GM12878 (cell line): ENCODE data around the gene EWSR1. TPM values are rescaled to one million over a fixed set of nuclear protein-coding genes. Genes with fewer than 3 reads are reported as not detected.

Experiments
- ATAC-seq: fragments of 200-7000 bp; cut with Tn5 transposase; 3 replicates; pipeline ENCODE4 v1.9.1; 2020; ENCODE audit warnings: mild to moderate bottlenecking, moderate library complexity
- BruUV-seq: library from RNA; stranded (reverse); fragments of 400-500 nt; replicated peaks from 2 replicates; lab custom pipeline; 2021; lab: Mats Ljungman, UMichigan
- CTCF ChIA-PET: fragments of 300-600 bp; sonication (Branson Sonifier 250); formaldehyde crosslinking; extraction: SDS; loops from one replicate; lab custom pipeline; 2021; ENCODE audit warnings: inconsistent platforms; lab: Yijun Ruan, JAX
- POLR2A ChIA-PET: fragments of 350-600 bp; formaldehyde crosslinking; extraction: SDS; loops from one replicate; lab custom pipeline; 2021; ENCODE audit warnings: inconsistent platforms; lab: Charles Lee
- RAD21 ChIA-PET: fragments of 300-600 bp; sonication (Branson Sonifier 250); formaldehyde crosslinking; loops from one replicate; lab custom pipeline; 2023; ENCODE audit warnings: antibody characterized with exemption; ENCODE audit not compliant: unreplicated experiment; lab: Charles Lee
- SMC1A ChIA-PET: fragments of 300-600 bp; sonication (Branson Sonifier 250); formaldehyde crosslinking; loops from one replicate; lab custom pipeline; 2023; ENCODE audit not compliant: unreplicated experiment, uncharacterized antibody; lab: Charles Lee
- DNase-seq: peaks from one replicate; pipeline ENCODE4 v3.0.0-alpha.2; 2011; ENCODE audit warnings: low read depth, low spot score
- FAIRE-seq: peaks from 3 replicates; lab custom pipeline; 2011; peaks lifted over from hg19 to GRCh38; lab: Jason Lieb, UNC
- H2AFZ ChIP-seq: 2 replicates; pipeline ENCODE4 v1.6.0; 2011; ENCODE audit warnings: low read depth, low read length, control low read depth; ENCODE audit not compliant: control insufficient read depth
- H3K27ac ChIP-seq: 2 replicates; pipeline ENCODE4 v1.5.1; 2011; ENCODE audit warnings: control low read depth; ENCODE audit not compliant: control insufficient read depth, insufficient read depth
- H3K27me3 ChIP-seq, 2 experiments: replicated peaks in 1 of 2; 2 replicates each; pipeline versions ENCODE4 v1.6.0 to v1.6.1; 2011; ENCODE audit warnings: low read length in 1 of 2; ENCODE audit not compliant: control insufficient read depth in 2 of 2, insufficient read depth in 2 of 2
- H3K36me3 ChIP-seq, 2 experiments: 2 replicates each; pipeline ENCODE4 v1.5.1; 2011; ENCODE audit warnings: low read length in 1 of 2; ENCODE audit not compliant: control insufficient read depth in 2 of 2, insufficient read depth in 2 of 2
- H3K4me1 ChIP-seq: 2 replicates; pipeline ENCODE4 v1.6.1; 2011; ENCODE audit warnings: mild to moderate bottlenecking, low read length, moderate library complexity, mixed read lengths; ENCODE audit not compliant: control insufficient read depth, insufficient read depth
- H3K4me2 ChIP-seq: 2 replicates; pipeline ENCODE4 v1.6.0; 2011; ENCODE audit warnings: control low read depth; ENCODE audit not compliant: control insufficient read depth, insufficient read depth
- H3K4me3 ChIP-seq: fragments of 200-600 bp; sonication (generic); 2 replicates; pipeline ENCODE4 v1.5.1; 2016
- H3K79me2 ChIP-seq: 2 replicates; pipeline ENCODE4 v1.6.0; 2011; ENCODE audit warnings: low read length; ENCODE audit not compliant: control insufficient read depth, insufficient read depth
- H3K9ac ChIP-seq: 2 replicates; pipeline ENCODE4 v1.8.0; 2011; ENCODE audit warnings: low read length, control low read depth, mixed read lengths; ENCODE audit not compliant: control insufficient read depth, insufficient read depth
- H3K9me3 ChIP-seq: replicated peaks from 3 replicates; pipeline ENCODE4 v1.5.1; 2011; ENCODE audit warnings: mild to moderate bottlenecking, low read length; ENCODE audit not compliant: control insufficient read depth, insufficient read depth
- H4K20me1 ChIP-seq: 2 replicates; pipeline ENCODE4 v1.6.0; 2011; ENCODE audit not compliant: control insufficient read depth, insufficient read depth
- BACH1 ChIP-seq: fragments of 450-650 bp; IDR thresholded peaks from 2 replicates; pipeline ENCODE4 v1.6.1; 2017; ENCODE audit warnings: mild to moderate bottlenecking, borderline replicate concordance
- CREB1 ChIP-seq: IDR thresholded peaks from 2 replicates; pipeline ENCODE4 v1.6.1; 2012; ENCODE audit warnings: low read depth, mild to moderate bottlenecking, inconsistent platforms
- EGR1 ChIP-seq, 2 experiments: IDR thresholded peaks; 1 replicate in 1 of 2; 2 replicates in 1 of 2; pipeline ENCODE4 v1.6.1; 2011 to 2012; ENCODE audit warnings: low read depth in 2 of 2, low read length in 2 of 2, borderline replicate concordance in 1 of 2, mild to moderate bottlenecking in 1 of 2, moderate library complexity in 1 of 2
- FOXM1 ChIP-seq: IDR thresholded peaks from 2 replicates; pipeline ENCODE4 v1.6.1; 2012; ENCODE audit warnings: low read depth, mild to moderate bottlenecking, inconsistent platforms, low read length, moderate library complexity
- HCFC1 ChIP-seq: fragments of 150-350 bp; IDR thresholded peaks from 2 replicates; pipeline ENCODE4 v1.6.1; 2014; ENCODE audit warnings: low read length
- HDAC6 ChIP-seq: fragments of 200-600 bp; sonication (generic); IDR thresholded peaks from one replicate; pipeline ENCODE4 v1.8.0; 2017; ENCODE audit warnings: antibody characterized with exemption; ENCODE audit not compliant: unreplicated experiment
- KDM1A ChIP-seq: fragments of 200-600 bp; sonication (generic); IDR thresholded peaks from 2 replicates; pipeline ENCODE4 v1.6.1; 2016; ENCODE audit warnings: borderline replicate concordance
- MEF2A ChIP-seq: IDR thresholded peaks from 2 replicates; pipeline ENCODE4 v1.6.1; 2011; ENCODE audit warnings: low read depth, mild to moderate bottlenecking, low read length, moderate library complexity; ENCODE audit not compliant: insufficient read depth
- NFIC ChIP-seq: IDR thresholded peaks from 2 replicates; pipeline ENCODE4 v1.6.1; 2012; ENCODE audit warnings: low read depth, mild to moderate bottlenecking, inconsistent platforms, low read length, moderate library complexity
- NR2F1 ChIP-seq: fragments of 450-650 bp; conservative IDR thresholded peaks from 2 replicates; pipeline ENCODE4 v1.6.1; 2017; ENCODE audit warnings: mild to moderate bottlenecking
- RBBP5 ChIP-seq: fragments of 200-600 bp; sonication (generic); conservative IDR thresholded peaks from 2 replicates; pipeline ENCODE4 v1.6.1; 2016
- RUNX3 ChIP-seq: IDR thresholded peaks from 2 replicates; pipeline ENCODE4 v1.6.1; 2012; ENCODE audit warnings: low read length, inconsistent platforms
- SIX5 ChIP-seq: IDR thresholded peaks from 2 replicates; pipeline ENCODE4 v1.6.1; 2011; ENCODE audit warnings: mild to moderate bottlenecking, low read depth, low read length, moderate library complexity; ENCODE audit not compliant: severe bottlenecking
- YY1 ChIP-seq: IDR thresholded peaks from 2 replicates; pipeline ENCODE4 v1.6.1; 2011; ENCODE audit warnings: low read depth, mild to moderate bottlenecking, low read length
- ZBED1 ChIP-seq: IDR thresholded peaks from 2 replicates; pipeline ENCODE4 v1.6.1; 2016; ENCODE audit warnings: borderline replicate concordance
- WGBS: methylation state at CpG from one replicate; pipeline ENCODE4 v1.1.6; 2016; ENCODE audit warnings: low lambda C conversion rate; ENCODE audit not compliant: insufficient replicate concordance, insufficient coverage; ENCODE audit errors: missing lambda C conversion rate; 5-methylcytosine and 5-hydroxymethylcytosine counted together
- in situ Hi-C: fragments of 300-500 bp; cut with MboI; formaldehyde crosslinking; loops from 9 replicates; pipeline ENCODE4 v1.14.3; 2018; ENCODE audit warnings: mixed read lengths
- intact Hi-C: fragments of 100-400 bp; cut with micrococcal nuclease; formaldehyde crosslinking; loops from one replicate; pipeline ENCODE4 v1.14.2; 2022; ENCODE audit not compliant: unreplicated experiment
- polyA plus RNA-seq, 11 experiments: library from polyadenylated mRNA; depleted of rRNA in 4 of 11; unstranded in 6 of 11; stranded (reverse) in 5 of 11; fragments of >200 nt; fragmentation: Nextera tagmentation in 4 of 11; fragmentation: Illumina TruSeq in 1 of 11; extraction: Ambion mirVana in 4 of 11; extraction: Trizol in 1 of 11; gene quantifications; 1 replicate in 1 of 11; 2 replicates in 10 of 11; pipeline versions ENCODE4 v1.2.1 to v1.2.3, GENCODE V29; 2011 to 2016; ENCODE audit warnings: inconsistent platforms in 2 of 11, missing spikeins in 2 of 11, low read depth in 1 of 11
- total RNA-seq, 4 experiments: library from RNA; depleted of rRNA in 3 of 4; stranded (reverse); fragments of >200 nt in 3 of 4; fragmentation: Illumina TruSeq in 1 of 4; extraction: Trizol in 1 of 4; gene quantifications; 2 replicates each; pipeline versions ENCODE4 v1.2.1 to v1.2.3, GENCODE V29; 2013 to 2021
- TF ChIP-seq, protein P1 (sequence below): fragments of 450-650 bp; formaldehyde crosslinking; IDR thresholded peaks from 2 replicates; pipeline ENCODE4 v1.4.0; 2020; ENCODE audit warnings: mild to moderate bottlenecking, moderate library complexity
- TF ChIP-seq, protein P2 (sequence below): IDR thresholded peaks from 2 replicates; pipeline ENCODE4 v1.6.1; 2012; ENCODE audit warnings: improper control_type of control experiment, low read depth, low read length; ENCODE audit not compliant: insufficient replicate concordance

Gene EWSR1
- total and polyA plus RNA-seq, 10 of the 15 experiments (the other 5 are each of a cell fraction or from before 2014, with no cell fraction given), result 130 to 480 (median 356) TPM

DNA sequence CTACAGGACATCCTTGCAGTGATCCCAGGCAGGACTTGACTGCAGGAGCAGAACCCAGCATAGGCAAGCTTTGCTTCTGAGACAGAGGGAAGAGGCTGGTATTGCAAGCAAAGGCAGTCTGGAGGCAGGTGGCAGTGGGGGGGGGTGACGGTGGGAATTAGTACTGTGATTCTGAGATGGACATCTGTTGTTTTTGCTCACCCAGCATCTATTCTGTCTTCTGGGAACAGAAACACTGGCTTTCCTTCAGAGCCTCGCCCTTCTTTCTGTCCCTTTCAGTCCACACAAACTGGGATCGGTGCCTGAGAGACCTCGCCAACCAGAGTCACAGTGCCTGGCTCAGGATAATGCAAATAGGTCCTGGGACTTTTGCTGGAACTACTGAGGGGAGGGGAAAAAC, 78.6 kb downstream of the EWSR1 start (continued):
- TF ChIP-seq, protein P1, sequence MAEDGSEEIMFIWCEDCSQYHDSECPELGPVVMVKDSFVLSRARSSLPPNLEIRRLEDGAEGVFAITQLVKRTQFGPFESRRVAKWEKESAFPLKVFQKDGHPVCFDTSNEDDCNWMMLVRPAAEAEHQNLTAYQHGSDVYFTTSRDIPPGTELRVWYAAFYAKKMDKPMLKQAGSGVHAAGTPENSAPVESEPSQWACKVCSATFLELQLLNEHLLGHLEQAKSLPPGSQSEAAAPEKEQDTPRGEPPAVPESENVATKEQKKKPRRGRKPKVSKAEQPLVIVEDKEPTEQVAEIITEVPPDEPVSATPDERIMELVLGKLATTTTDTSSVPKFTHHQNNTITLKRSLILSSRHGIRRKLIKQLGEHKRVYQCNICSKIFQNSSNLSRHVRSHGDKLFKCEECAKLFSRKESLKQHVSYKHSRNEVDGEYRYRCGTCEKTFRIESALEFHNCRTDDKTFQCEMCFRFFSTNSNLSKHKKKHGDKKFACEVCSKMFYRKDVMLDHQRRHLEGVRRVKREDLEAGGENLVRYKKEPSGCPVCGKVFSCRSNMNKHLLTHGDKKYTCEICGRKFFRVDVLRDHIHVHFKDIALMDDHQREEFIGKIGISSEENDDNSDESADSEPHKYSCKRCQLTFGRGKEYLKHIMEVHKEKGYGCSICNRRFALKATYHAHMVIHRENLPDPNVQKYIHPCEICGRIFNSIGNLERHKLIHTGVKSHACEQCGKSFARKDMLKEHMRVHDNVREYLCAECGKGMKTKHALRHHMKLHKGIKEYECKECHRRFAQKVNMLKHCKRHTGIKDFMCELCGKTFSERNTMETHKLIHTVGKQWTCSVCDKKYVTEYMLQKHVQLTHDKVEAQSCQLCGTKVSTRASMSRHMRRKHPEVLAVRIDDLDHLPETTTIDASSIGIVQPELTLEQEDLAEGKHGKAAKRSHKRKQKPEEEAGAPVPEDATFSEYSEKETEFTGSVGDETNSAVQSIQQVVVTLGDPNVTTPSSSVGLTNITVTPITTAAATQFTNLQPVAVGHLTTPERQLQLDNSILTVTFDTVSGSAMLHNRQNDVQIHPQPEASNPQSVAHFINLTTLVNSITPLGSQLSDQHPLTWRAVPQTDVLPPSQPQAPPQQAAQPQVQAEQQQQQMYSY, result no peak
- TF ChIP-seq BACH1 (no peak), NFIC (no peak), RUNX3 (no peak), HDAC6 (no peak), KDM1A (no peak), FOXM1 (no peak), NR2F1 (no peak)

DNA sequence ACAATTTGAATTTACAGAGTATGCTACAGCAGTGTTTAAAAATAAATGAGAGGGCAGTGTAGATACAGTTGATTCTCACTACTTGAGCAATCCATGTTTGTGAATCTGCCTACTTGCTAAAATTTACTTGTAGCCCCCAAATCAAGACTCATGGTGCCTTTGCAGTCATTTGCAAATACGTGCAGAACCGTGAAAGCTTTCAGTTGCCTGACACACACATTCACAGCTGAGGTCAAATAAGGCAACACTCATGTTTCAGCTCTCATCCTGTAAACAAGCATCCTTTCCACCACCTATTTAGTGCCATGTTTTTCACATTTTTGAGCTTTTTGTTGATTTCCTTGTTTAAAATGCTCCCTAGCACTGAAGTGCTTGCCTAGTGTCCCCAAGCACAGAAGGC, 80.0 kb downstream of the EWSR1 start:
- ChIA-PET RAD21 (no interaction called here), SMC1A (no interaction called here)
- no peak for FAIRE-seq
- no peak for TF ChIP-seq CREB1
- TF ChIP-seq SIX5, result no peak
- TF ChIP-seq MEF2A, result no peak
- TF ChIP-seq YY1, result no peak
- TF ChIP-seq, protein P2, sequence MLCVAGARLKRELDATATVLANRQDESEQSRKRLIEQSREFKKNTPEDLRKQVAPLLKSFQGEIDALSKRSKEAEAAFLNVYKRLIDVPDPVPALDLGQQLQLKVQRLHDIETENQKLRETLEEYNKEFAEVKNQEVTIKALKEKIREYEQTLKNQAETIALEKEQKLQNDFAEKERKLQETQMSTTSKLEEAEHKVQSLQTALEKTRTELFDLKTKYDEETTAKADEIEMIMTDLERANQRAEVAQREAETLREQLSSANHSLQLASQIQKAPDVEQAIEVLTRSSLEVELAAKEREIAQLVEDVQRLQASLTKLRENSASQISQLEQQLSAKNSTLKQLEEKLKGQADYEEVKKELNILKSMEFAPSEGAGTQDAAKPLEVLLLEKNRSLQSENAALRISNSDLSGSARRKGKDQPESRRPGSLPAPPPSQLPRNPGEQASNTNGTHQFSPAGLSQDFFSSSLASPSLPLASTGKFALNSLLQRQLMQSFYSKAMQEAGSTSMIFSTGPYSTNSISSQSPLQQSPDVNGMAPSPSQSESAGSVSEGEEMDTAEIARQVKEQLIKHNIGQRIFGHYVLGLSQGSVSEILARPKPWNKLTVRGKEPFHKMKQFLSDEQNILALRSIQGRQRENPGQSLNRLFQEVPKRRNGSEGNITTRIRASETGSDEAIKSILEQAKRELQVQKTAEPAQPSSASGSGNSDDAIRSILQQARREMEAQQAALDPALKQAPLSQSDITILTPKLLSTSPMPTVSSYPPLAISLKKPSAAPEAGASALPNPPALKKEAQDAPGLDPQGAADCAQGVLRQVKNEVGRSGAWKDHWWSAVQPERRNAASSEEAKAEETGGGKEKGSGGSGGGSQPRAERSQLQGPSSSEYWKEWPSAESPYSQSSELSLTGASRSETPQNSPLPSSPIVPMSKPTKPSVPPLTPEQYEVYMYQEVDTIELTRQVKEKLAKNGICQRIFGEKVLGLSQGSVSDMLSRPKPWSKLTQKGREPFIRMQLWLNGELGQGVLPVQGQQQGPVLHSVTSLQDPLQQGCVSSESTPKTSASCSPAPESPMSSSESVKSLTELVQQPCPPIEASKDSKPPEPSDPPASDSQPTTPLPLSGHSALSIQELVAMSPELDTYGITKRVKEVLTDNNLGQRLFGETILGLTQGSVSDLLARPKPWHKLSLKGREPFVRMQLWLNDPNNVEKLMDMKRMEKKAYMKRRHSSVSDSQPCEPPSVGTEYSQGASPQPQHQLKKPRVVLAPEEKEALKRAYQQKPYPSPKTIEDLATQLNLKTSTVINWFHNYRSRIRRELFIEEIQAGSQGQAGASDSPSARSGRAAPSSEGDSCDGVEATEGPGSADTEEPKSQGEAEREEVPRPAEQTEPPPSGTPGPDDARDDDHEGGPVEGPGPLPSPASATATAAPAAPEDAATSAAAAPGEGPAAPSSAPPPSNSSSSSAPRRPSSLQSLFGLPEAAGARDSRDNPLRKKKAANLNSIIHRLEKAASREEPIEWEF, result no peak
- TF ChIP-seq ZBED1, result no peak
- no peak for TF ChIP-seq RBBP5
- no peak for TF ChIP-seq EGR1 (IDR thresholded peaks at IDR 0.05; ENCODE audit: borderline replicate concordance in 1 of 2, low read depth in 2 of 2, low read length in 2 of 2)
- no peak for TF ChIP-seq HCFC1

More for the DNA sequence above, 80.0 kb downstream of the EWSR1 start:
- Histone ChIP-seq H3K27ac (no peak overlapping the region), H3K4me1 (no peaks in the 10 kb centered on the region), H3K27me3 (no peaks in the 10 kb centered on the region), H3K4me2 (no peak overlapping the region), H3K9ac (no peak overlapping the region), H3K36me3 (peaks cover 27 to 47% of the 10 kb centered on the region in 2 experiments), H2AFZ (no peak overlapping the region), H3K4me3 (no peak overlapping the region), H4K20me1 (no peaks in the 10 kb centered on the region; the same call in 1 of the 2 replicates), H3K79me2 (no peaks in the 10 kb centered on the region), H3K9me3 (no peaks in the 10 kb centered on the region)
- BruUV-seq, result TSS peak; percentile 34
- in situ Hi-C loops (no loop called here), intact Hi-C loops (no loop called here)
- ATAC-seq (no peak), DNase-seq (no peak)
- 51% methylated on average over 2 of the region's 2 CpGs for WGBS
- POLR2A ChIA-PET, result no interaction called here
- CTCF ChIA-PET, result interaction anchor here (0.6 kb wide), 1 partner anchor 370 kb away, joined by 3 read pairs; no protein-coding TSS in a partner anchor
